HG02870 (cell line): ENCODE results near the gene CPAMD8.
"Not testable (repeated sequence)": the region's sequence is repeated elsewhere in the genome, so short reads cannot be mapped to it uniquely, and the experiment has no call there.

Experiments used
- ATAC-seq: cut with Tn5 transposase; IDR thresholded peaks from one replicate; pipeline ENCODE4 v1.9.1; 2021; ENCODE audit warnings: mild to moderate bottlenecking, moderate library complexity; ENCODE audit not compliant: unreplicated experiment

The CPAMD8 gene

DNA sequence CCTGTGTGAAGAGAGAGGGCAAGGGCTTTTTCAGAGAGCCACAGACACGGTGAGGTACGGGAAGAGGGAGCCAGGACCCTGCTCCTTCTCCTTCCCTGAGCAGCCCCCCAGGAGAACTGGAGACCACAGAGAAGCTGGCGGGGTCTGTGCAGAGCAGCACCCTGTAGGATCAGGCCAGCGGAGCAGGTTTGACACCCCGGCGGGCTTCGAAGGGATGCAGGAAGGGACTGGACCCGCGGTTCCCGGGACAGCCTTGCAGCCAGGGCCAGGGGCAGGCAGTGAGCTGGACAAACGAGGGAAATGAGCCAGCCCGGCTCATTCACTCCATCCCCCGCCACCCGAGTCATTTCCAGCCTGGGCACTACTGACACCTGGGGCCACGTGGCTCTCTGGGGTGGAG lies 22.2 kb downstream of the CPAMD8 start:
- no peak for ATAC-seq

DNA sequence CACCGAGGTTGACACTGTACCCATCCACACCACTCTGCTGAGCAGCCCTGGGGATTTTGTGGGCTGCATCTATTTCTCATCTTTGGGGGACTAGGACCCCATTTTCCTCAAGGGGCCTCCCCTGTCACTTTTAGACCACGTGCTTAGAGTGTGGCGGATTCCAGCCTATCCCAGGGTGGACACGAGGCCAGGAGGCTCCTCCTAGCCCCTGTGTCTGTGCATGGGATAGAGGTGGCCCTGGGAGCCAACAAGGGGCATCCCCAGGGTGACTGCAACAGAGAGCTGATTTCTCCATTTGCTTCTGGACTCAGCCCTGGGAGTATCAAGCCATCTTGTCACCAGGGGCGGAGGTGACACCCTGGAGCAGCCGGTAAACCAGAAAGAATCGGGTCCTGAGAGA lies 24.2 kb downstream of the CPAMD8 start:
- no peak for ATAC-seq

- ATAC-seq, result no peak
Measured at GRCh38 chr19:17001603-17002183, 24.9 kb downstream of the CPAMD8 start.

DNA sequence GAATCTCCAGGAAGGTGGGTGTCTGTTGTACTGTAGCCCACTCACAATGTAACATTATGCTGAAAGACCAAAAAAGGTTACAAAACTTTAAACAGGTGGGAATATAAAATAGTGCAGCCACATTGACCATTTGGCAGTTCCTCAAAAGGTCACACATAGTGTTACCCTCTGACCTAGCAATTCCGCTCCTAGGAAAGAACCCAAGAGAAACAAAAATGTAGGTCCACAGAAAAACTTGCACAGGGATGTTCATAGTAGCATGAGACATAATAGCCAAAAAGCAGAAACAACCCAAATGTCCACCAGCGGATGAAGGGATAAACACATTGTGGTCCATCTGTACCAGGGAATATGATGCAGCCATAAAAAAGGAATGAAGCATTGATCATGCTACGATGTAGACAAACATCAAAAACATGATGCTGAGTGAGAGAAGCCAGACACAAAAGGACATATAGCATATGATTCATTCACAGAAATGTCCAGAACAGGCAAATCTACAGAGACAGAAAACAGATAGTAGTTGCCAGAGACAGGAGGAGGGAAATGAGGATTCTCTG lies 27.9 kb downstream of the CPAMD8 start:
- no peak for ATAC-seq

- not testable (repeated sequence) for ATAC-seq
Measured at GRCh38 chr19:16996838-16997490, 29.6 kb downstream of the CPAMD8 start.

- no peak for ATAC-seq
Measured at GRCh38 chr19:16988661-16989060, 37.9 kb downstream of the CPAMD8 start.

- no peak for ATAC-seq
Measured at GRCh38 chr19:16985403-16985802, 41.2 kb downstream of the CPAMD8 start.

DNA sequence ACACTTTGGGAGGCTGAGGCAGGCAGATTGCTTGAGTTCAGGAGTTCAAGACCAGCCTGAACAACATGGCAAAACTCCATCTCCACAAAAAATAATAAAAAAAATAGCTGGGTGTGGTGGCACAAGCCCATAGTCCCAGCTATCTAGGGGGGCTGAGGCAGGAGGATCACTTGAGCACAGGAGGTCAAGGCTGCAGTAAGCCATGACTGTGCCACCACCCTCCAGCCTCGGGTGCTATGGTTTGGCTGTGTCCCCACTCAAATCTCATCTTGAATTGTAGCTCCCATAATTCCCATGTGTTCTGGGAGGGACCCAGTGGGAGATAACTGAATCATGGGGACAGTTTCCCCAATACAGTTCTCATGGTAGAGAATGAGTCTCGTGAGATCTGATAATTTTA lies 44.0 kb downstream of the CPAMD8 start:
- not testable (repeated sequence) for ATAC-seq

DNA sequence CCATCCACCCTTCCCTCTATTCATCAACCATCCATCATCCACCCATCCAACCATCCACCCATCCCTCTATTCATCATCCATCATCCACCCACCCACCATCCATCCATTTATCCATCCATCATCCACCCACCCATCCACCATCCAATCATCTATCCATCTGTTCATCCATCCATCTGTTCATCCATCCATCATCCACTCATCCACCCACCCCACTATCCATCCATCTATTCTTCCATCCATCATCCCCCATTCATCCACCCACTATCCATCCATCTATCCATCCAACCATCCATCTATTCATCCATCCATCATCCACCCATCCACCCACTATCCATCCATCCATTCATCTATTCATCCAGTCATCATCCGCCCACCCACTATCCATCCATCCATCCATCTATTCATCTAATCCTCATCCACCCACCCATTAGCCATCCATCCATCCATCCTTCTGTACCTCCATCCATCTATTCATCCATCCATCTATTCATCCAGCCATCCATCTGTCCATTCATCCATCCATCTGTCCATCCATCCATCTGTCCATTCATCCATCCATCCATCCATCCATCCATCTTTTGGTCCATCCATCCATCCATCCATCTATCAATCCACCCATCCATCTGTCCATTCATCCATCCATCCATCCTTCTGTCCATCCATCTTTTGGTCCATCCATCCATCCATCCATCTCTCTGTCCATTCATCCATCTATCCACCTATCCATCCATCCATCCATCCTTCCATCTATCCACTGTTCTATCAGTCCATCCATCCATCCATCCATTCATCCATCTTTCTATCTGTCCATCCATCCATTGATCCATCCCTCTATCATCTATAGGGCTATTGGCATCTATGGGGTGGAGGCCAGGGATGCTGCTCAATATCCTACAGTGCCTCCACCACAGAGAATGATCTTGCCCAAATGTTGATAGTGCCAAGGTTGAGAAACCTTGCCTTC lies 47.5 kb downstream of the CPAMD8 start:
- ATAC-seq, result no peak

- no peak for ATAC-seq
Measured at GRCh38 chr19:16978156-16978555, 48.5 kb downstream of the CPAMD8 start.

DNA sequence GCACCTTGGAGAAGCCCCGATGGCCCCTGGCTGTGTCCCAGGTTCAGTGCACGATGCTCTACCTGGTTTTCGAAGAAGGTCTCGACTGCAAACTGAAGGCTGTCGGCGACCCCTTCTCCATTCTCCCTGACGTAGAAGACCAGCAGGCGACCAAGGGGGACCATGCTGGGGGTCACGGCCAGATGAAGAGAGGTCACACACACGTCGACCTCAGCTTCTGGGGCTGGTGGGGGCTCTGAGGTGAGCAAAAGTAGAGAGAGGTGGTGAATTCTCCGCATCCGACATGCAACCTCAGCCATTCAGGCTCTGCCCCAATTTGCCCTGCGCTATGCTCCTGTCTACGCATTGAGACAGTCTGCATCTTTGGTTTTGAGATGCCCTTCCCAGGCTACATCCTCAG lies 49.3 kb downstream of the CPAMD8 start:
- no peak for ATAC-seq

DNA sequence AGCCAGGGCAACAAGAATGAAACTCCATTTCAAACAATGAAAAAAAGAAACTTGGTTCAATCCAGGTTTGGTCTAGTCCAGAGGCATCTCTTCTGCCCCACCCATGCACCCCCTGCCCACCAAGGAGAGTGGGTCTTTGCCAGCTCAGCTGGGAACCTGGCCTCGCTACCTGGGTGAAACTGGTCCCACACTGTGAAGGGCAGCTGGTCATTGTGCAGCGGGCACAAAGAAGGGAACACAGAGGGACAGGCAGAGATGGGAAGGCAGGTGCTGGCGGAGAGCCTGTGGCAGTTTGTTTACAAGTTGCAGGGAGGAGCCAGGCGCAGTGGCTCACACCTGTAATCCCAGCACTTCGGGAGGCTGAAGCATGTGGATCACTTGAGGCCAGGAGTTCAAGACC lies 50.2 kb downstream of the CPAMD8 start:
- no peak for ATAC-seq

- no peak for ATAC-seq
Measured at GRCh38 chr19:16970821-16971220, 55.8 kb downstream of the CPAMD8 start.

DNA sequence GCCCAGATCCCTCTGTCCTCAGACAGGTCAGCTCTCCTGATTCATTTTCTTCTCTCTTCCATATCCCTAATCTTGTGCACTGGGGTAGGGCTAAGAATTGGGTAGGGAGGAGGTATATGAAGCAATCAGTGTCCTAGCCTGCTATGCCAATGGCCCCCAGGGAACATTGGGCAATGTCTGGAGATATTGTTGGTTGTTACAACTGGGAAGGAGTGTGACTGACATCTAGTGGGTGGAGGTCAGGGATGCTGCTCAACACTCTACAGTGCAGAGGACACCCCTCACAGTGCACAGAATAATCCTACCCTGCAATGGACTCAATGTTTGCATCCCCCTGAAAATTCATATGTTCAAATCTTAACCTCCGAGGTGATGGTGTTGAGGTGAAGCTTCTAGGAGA lies 57.5 kb downstream of the CPAMD8 start:
- ATAC-seq, result no peak

DNA sequence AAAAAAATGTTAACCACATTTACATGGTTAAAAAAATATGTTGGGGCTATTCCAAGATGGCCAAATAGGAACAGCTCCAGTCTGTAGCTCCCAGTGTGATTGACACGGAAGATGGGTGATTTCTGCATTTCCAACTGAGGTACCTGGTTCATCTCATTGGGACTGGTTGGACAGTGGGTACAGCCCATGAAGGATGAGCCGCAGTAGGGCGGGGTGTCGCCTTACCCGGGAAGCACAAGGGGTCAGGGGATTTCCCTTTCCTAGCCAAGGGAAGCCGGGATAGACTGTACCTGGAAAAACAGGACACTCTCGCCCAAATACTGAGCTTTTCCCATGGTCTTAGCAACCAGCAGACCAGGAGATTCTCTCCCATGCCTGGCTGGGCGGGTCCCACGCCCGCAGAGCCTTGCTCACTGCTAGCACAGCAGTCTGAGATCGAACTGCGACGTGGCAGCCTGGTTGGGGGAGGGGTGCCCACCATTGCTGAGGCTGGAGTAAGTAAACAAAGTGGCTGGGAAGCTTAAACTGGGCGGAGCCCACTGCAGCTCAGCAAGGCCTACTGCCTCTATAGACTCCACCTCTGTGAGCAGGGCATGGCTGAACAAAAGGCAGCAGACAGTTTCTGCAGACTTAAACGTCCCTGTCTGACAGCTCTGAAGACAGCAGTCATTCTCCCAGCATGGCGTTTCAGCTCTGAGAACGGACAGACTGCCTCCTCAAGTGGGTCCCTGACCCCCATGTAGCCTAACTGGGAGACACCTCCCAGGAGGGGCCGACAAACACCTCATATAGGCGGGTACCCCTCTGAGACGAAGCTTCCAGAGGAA lies 65.4 kb downstream of the CPAMD8 start:
- not testable (repeated sequence) for ATAC-seq

DNA sequence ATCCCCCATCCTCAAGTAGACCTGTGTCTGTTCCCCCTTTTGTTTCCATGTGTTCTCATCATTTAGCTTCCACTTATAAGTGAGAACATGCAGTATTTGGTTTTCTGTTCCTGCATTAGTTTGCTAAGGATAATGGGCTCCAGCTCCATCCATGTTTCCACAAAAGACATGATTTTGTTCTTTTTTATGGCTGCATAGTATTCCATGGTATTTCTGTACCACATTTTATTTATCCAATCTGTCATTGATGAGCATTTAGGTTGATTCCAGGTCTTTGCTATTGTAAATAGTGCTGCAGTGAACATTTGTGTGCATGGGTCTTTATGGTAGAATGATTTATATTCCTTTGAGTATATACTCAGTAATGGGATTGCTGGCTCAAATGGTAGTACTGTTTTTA lies 68.3 kb downstream of the CPAMD8 start:
- ATAC-seq, result not testable (repeated sequence)

- ATAC-seq, result no peak
Measured at GRCh38 chr19:16957855-16958254, 68.8 kb downstream of the CPAMD8 start.

GRCh38 chr19:16957151-16957701 lies 69.4 kb downstream of the CPAMD8 start:
- ATAC-seq, result no peak

DNA sequence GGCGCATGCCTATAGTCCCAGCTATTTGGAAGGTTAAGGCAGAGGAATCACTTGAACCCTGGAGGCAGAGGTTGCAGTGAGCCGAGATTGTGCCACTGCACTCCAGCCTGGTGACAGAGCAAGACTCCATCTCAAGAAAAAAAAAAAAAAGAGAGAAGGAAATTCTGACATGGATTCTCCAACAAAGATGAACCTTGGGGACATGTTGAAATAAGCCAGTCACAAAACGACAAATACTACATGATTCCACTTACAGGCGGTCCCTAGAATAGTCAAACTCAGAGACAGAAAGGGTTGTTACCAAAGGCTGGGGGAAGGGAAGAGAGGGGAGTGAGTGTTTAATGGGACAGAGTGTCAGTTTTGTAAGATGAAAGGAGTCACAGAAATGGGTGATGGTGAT lies 71.4 kb downstream of the CPAMD8 start:
- ATAC-seq, result no peak

DNA sequence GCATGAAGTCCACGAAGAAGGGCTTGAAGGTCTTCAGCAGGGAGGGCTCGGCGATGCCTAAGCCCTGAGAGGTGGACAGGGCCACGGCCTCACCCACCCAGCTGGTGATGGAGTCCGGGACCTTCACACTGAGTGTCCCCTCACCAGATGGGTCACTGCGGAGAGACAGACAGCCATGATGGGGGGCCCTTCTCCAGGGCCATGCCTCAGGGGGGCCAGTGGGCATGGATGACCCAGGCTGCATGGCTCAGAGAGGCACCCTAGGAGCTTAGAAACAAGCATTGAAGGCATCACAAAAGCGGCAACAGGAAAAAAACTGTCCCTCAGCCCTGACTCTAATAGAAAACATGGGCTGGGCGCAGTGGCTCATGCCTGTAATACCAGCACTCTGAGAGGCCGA lies 74.6 kb downstream of the CPAMD8 start:
- ATAC-seq, result no peak
